ENCODE data around the gene NDRG2. TPM values are rescaled to one million over a fixed set of nuclear protein-coding genes. Genes with fewer than 3 reads are reported as not detected.

NDRG2 gene
- total and polyA plus RNA-seq, 9 of the 15 experiments (the other 6 are each of a cell fraction or from before 2014, with no cell fraction given), result 10.1 to 105 (median 41.0) TPM

GRCh38 chr14:21050597-21050996, 25.7 kb upstream of the NDRG2 start:
- Histone ChIP-seq H4K20me1 (replicated peaks; ENCODE audit: control insufficient read depth, insufficient read depth, low read length) (no peaks in the 10 kb centered on the region), H3K79me2 (ENCODE audit: control insufficient read depth, insufficient read depth, low read length) (no peaks in the 10 kb centered on the region), H3K9me3 (replicated peaks; ENCODE audit: control insufficient read depth, insufficient read depth, low read depth, low read length) (no peaks in the 10 kb centered on the region), H3K27ac (ENCODE audit: extremely low read depth, low read depth, low read length) (no peak overlapping the region), H3K9me1 (ENCODE audit: control insufficient read depth, insufficient read depth, low read length) (no peaks in the 10 kb centered on the region), H3K27me3 (ENCODE audit: control insufficient read depth in 2 of 2, insufficient read depth in 2 of 2, low read length in 2 of 2) (no peaks in the 10 kb centered on the region), H3K4me2 (ENCODE audit: insufficient read depth, low read length) (no peak overlapping the region), H3K4me3 (no peak overlapping the region), H3K9ac (ENCODE audit: insufficient read depth in 1 of 2, low read depth in 2 of 2, low read length in 2 of 2) (no peak overlapping the region), H3K4me1 (replicated peaks in 1 of 2; ENCODE audit: control insufficient read depth in 2 of 2, insufficient read depth in 2 of 2, low read length in 2 of 2) (peaks cover 0 to 3% of the 10 kb centered on the region in 2 experiments; a peak in 1 of 5 replicates), H3K36me3 (ENCODE audit: control insufficient read depth, insufficient read depth, low read length) (no peaks in the 10 kb centered on the region), H2AFZ (ENCODE audit: low read depth, low read length) (no peak overlapping the region)
- 28% methylated on average over 3 of the region's 3 CpGs for WGBS (ENCODE audit: insufficient coverage, low coverage, missing lambda C conversion rate)
- ChIA-PET POLR2A (no interaction called here), CTCF (ENCODE audit: low intra/inter-chr PET ratio) (no interaction called here)
- TF ChIP-seq ZNF354B (CRISPR knock-in tag; IDR thresholded peaks at IDR 0.05), result no peak
- TF ChIP-seq EHMT2 (IDR thresholded peaks at IDR 0.05), result no peak
- no peak for TF ChIP-seq ATF3 (IDR thresholded peaks at IDR 0.05)
- no peak for TF ChIP-seq ATF3 (CRISPR knock-in tag; conservative IDR thresholded peaks at IDR 0.05)
- no peak for TF ChIP-seq ETS2 (tag; IDR thresholded peaks at IDR 0.05; ENCODE audit: borderline replicate concordance, poor library complexity, severe bottlenecking)
- no peak for TF ChIP-seq HCFC1 (IDR thresholded peaks at IDR 0.05; ENCODE audit: low read depth, low read length)
- no peak for TF ChIP-seq PHB (CRISPR knock-in tag; IDR thresholded peaks at IDR 0.05)
- no peak for TF ChIP-seq ZNF655 (CRISPR knock-in tag; IDR thresholded peaks at IDR 0.05)
- no peak for TF ChIP-seq HDAC2 (IDR thresholded peaks at IDR 0.05)
- TF ChIP-seq RNF219 (CRISPR knock-in tag; IDR thresholded peaks at IDR 0.05), result no peak
- TF ChIP-seq HNRNPUL1 (IDR thresholded peaks at IDR 0.05; ENCODE audit: low read length), result no peak
- DNase-seq (ENCODE audit: extremely low read depth in 1 of 4, low spot score in 3 of 4) (no peak), ATAC-seq (no peak), FAIRE-seq (no peak)
- no TSS peak for BruUV-seq (replicated peaks)
- in situ Hi-C loops (cut with MboI), result no loop called here
- intact Hi-C loops (cut with micrococcal nuclease), result no loop called here

Measured in K562 (cell line).